Lower lobe of right lung (tissue), 2 donors: Measurements from ENCODE around the gene UQCR11. TPM values are rescaled to one million over a fixed set of nuclear protein-coding genes. Genes with fewer than 3 reads are reported as not detected.

Experiments used
- ATAC-seq, 2 donors: fragments of 200-7000 bp; cut with Tn5 transposase; one replicate each; pipeline ENCODE4 v1.9.1; 2020 to 2022; ENCODE audit warnings: mild to moderate bottlenecking in 2 of 2, moderate library complexity in 2 of 2
- DNase-seq: peaks from one replicate; pipeline ENCODE4 v3.0.0-alpha.2; 2020
- H3K27ac ChIP-seq: fragments of 200-600 bp; one replicate; pipeline ENCODE4 v1.8.0; 2022
- H3K27me3 ChIP-seq: fragments of 200-600 bp; one replicate; pipeline ENCODE4 v1.8.0; 2022; ENCODE audit warnings: low read depth
- H3K36me3 ChIP-seq: fragments of 200-600 bp; one replicate; pipeline ENCODE4 v1.8.0; 2022; ENCODE audit warnings: mild to moderate bottlenecking
- H3K4me1 ChIP-seq: fragments of 200-600 bp; one replicate; pipeline ENCODE4 v1.8.0; 2022
- H3K4me3 ChIP-seq: fragments of 200-600 bp; one replicate; pipeline ENCODE4 v1.8.0; 2022; ENCODE audit warnings: mild to moderate bottlenecking
- H3K9me3 ChIP-seq: fragments of 200-600 bp; one replicate; pipeline ENCODE4 v1.8.0; 2022
- intact Hi-C: fragments of 100-400 bp; cut with DNase I; formaldehyde crosslinking; loops from one replicate; pipeline ENCODE4 v1.11.0; 2022
- total RNA-seq: library from RNA; stranded (reverse); fragmentation: NEBNext Ultra II Directional; extraction: Animal tissue kit (Norgen Biotek cat#: 25700); gene quantifications from one replicate; pipeline ENCODE4 v1.2.1, GENCODE V29; 2021
- TF ChIP-seq, protein P1 (sequence below): fragments of 200-600 bp; IDR thresholded peaks from one replicate; pipeline ENCODE4 v1.8.0; 2022; ENCODE audit warnings: antibody characterized with exemption, mild to moderate bottlenecking
- donor health status: DM: no; HTN: yes; CAD: no; lungs with severe emphysema.

Gene UQCR11
- total RNA-seq, 1 donor from 2014 or later: 164 TPM

DNA sequence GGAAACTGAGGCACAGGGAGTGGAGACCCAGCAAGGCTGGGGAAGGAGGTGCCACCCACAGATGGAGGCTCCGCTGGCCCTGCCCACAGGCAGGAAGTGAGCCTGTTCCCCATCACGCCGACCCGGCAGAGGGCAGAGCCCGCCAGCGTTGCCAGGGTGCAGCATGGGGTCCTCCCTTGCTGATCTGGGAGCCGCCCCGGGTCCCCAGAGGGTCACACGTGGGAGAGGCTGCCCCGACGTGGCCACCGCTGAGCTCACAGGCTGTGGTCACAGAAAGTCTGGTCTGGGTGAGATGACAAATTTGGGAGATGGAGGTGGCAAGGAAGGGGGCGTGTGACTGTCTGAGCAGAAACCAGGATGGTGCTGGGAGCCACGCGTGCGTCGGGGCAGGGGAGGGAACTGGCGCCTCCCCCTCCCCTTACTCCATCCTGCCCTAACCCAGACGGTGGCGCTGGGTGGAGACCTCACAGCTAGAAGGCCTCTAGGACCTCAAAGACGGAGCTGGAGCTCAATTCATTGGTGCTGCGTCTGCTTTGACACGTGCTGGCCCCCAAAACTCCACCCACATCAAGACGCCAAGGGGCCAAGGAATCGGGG is 44.9 kb downstream of the UQCR11 start:
- TF ChIP-seq, protein P1, sequence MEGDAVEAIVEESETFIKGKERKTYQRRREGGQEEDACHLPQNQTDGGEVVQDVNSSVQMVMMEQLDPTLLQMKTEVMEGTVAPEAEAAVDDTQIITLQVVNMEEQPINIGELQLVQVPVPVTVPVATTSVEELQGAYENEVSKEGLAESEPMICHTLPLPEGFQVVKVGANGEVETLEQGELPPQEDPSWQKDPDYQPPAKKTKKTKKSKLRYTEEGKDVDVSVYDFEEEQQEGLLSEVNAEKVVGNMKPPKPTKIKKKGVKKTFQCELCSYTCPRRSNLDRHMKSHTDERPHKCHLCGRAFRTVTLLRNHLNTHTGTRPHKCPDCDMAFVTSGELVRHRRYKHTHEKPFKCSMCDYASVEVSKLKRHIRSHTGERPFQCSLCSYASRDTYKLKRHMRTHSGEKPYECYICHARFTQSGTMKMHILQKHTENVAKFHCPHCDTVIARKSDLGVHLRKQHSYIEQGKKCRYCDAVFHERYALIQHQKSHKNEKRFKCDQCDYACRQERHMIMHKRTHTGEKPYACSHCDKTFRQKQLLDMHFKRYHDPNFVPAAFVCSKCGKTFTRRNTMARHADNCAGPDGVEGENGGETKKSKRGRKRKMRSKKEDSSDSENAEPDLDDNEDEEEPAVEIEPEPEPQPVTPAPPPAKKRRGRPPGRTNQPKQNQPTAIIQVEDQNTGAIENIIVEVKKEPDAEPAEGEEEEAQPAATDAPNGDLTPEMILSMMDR: no peak
- Histone ChIP-seq H3K9me3 (no peaks in the 10 kb centered on the region), H3K27me3 (no peaks in the 10 kb centered on the region), H3K27ac (no peak overlapping the region), H3K36me3 (no peaks in the 10 kb centered on the region), H3K4me1 (peaks cover under 1% of the 10 kb centered on the region), H3K4me3 (no peak overlapping the region)
- DNase-seq: no peak
- ATAC-seq: no peak
- intact Hi-C loops: no loop called here

DNA sequence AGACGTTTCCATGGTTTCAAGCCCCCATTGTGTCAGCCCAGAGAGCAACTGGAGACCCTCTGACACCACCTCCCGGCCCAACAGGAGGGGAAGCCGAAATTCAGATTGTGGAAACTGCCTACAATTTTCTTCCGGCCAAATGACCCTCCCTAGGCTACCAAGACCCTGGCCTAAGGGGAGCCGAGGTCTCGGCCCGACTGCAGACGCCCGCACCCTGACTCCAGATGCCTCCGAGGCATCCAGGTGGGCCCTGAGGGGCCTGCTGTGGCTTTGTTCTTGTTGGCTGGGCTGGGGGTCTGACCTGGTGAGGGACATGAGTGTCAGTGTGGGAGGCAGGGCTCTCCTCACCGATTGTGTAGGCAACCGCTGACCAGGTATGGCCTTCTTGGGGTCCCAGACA is 46.7 kb downstream of the UQCR11 start:
- Histone ChIP-seq H3K27ac (no peak overlapping the region), H3K27me3 (no peaks in the 10 kb centered on the region), H3K4me3 (no peak overlapping the region), H3K4me1 (no peaks in the 10 kb centered on the region), H3K9me3 (no peaks in the 10 kb centered on the region), H3K36me3 (no peaks in the 10 kb centered on the region)
- intact Hi-C loops: no loop called here
- TF ChIP-seq, protein P1: no peak
- ATAC-seq (no peak), DNase-seq (no peak)

DNA sequence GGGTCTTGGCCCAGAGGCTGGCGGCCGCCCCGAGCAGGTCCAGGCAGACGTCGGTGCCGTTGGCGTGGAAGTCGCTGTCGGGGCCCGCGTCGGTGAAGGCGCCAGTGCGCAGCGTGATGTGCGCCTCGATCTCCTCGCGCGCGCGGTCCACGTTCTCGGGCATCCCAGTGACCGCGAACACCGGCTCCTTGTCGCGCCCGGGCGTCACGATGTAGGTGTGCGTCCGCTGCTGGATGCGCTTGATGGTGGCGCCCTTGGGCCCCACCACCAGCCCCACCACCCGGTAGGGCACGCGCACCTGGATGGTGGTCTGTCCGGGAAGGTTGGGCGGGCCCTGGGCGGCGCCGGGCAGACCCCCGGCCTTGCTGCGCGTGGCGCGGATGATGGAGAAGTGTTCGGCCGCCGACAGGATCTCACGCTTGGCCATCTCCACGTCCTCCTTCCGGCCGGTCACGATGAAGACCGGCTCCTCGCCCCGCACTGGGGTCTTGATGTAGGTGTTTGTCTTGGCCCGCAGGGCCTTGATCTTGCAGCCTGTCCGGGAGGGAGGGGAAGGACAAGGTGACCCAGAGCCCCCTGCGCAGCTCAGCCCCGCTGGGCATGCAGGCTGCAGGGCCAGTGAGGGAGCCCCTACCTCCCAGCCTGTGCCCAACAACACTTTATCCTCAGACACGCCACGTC is 48.7 kb downstream of the UQCR11 start:
- TF ChIP-seq, protein P1: no peak
- Histone ChIP-seq H3K36me3 (no peaks in the 10 kb centered on the region), H3K27me3 (no peaks in the 10 kb centered on the region), H3K4me1 (no peaks in the 10 kb centered on the region), H3K4me3 (no peak overlapping the region), H3K9me3 (no peaks in the 10 kb centered on the region), H3K27ac (no peak overlapping the region)
- ATAC-seq (no peak), DNase-seq (no peak)
- intact Hi-C loops: no loop called here

DNA sequence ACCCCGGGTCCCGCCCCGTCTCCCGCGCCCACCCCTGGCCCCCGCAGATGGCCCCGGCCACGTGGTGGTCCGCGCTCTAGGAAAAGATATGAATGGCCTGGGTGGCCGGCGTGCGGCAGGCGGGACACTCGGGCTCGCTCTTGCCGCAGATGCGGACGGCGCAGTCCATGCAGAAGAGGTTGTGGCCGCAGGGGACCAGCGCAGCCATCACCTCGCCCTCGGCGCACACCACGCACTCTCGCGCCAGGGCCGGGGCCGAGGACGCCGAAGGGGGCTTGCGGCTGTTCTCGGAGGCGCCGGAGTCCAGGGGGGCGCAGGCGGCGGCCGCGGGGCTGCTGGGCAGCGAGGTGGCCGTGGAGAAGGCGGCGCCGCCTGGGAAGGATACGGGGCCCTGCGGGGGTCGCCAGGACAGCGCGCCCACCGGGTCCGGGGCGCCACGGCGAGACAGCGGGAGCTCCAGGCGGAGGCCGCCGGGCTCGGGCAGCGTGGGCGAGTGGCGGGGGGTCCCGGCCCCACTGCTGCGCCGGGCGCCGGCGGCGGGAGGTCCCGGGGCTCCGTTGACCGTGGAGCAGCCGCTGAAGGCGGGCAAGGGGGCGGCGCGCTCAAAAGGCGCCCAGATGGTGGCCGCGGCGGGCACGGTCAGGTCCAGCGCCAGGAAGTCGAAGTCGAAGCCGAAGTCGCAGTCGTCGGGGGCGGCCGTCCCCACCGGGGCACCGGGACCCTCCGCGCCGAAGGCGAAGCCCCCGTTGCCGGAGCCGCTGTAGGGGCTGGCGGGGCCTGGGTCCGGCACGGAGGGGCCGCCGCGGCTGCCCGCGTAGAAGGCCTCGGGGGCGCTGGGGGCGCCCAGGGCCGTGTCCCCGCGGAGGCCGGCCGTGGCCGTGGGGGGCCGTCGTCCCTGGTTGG is 49.5 kb downstream of the UQCR11 start:
- no peak for ATAC-seq
- Histone ChIP-seq H3K27ac (no peak overlapping the region), H3K4me3 (no peak overlapping the region), H3K9me3 (no peaks in the 10 kb centered on the region), H3K36me3 (no peaks in the 10 kb centered on the region), H3K4me1 (no peaks in the 10 kb centered on the region), H3K27me3 (no peaks in the 10 kb centered on the region)
- intact Hi-C loops: no loop called here
- TF ChIP-seq, protein P1: no peak
- DNase-seq: no peak

DNA sequence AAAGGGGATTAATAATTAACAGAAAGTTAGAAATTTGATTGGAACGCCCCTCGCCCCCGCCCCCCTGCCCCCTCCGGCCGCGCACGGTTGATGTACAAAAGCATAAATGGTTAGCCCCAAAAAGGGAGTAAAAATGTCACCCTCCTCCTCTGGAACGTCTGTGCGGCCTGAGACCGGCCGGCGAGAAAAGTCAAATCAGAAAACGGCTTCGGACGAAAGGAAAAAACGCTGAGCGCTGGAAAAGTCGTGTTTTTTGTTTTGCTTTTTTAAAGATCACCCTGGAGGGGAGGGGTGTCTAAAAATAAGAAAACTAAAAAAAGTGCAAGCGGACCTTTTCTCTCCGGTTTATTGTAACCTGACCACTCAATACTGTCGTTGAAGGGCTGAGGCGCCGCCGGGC is 50.3 kb downstream of the UQCR11 start:
- H3K9me3 ChIP-seq: no peaks in the 10 kb centered on the region
- no peaks in the 10 kb centered on the region for H3K27me3 ChIP-seq
- H3K4me3 ChIP-seq: no peak overlapping the region
- ATAC-seq (no peak), DNase-seq (no peak)
- no peaks in the 10 kb centered on the region for H3K4me1 ChIP-seq
- H3K27ac ChIP-seq: no peak overlapping the region
- intact Hi-C loops: no loop called here
- TF ChIP-seq, protein P1: no peak
- H3K36me3 ChIP-seq: no peaks in the 10 kb centered on the region
